ENCODE measurements around the gene NYAP2. TPM values are rescaled to one million over a fixed set of nuclear protein-coding genes. Genes with fewer than 3 reads are reported as not detected.

Gene NYAP2
- total and polyA plus RNA-seq, 10 of the 15 experiments (the other 5 are each of a cell fraction or from before 2014, with no cell fraction given): 0.03 TPM; not detected in 9

GRCh38 chr2:225543626-225544025, 144.1 kb downstream of the NYAP2 start:
- H2AFZ ChIP-seq (ENCODE audit: control insufficient read depth, low read depth, low read length): no peak overlapping the region
- in situ Hi-C loops (cut with MboI): no loop called here
- SMC1A ChIA-PET (ENCODE audit: uncharacterized antibody, unreplicated experiment): no interaction called here
- H3K4me1 ChIP-seq (ENCODE audit: control insufficient read depth, insufficient read depth, low read length): no peaks in the 10 kb centered on the region
- H3K27me3 ChIP-seq (replicated peaks in 1 of 2; ENCODE audit: control insufficient read depth in 2 of 2, insufficient read depth in 2 of 2, low read length in 1 of 2): no peaks in the 10 kb centered on the region
- intact Hi-C loops (cut with micrococcal nuclease; ENCODE audit: unreplicated experiment): no loop called here
- H3K36me3 ChIP-seq (ENCODE audit: control insufficient read depth in 2 of 2, insufficient read depth in 2 of 2, low read length in 1 of 2): no peaks in the 10 kb centered on the region
- FAIRE-seq: no peak
- H3K9me3 ChIP-seq (replicated peaks; ENCODE audit: control insufficient read depth, insufficient read depth, low read length): no peaks in the 10 kb centered on the region
- no peak overlapping the region for H3K27ac ChIP-seq (ENCODE audit: control insufficient read depth, insufficient read depth)
- POLR2A ChIA-PET: no interaction called here
- CTCF ChIA-PET: no interaction called here
- H4K20me1 ChIP-seq (ENCODE audit: control insufficient read depth, insufficient read depth): no peaks in the 10 kb centered on the region
- no peak for ATAC-seq
- H3K79me2 ChIP-seq (ENCODE audit: control insufficient read depth, insufficient read depth, low read length): no peaks in the 10 kb centered on the region
- DNase-seq (ENCODE audit: low read depth, low spot score): no peak
- RAD21 ChIA-PET (ENCODE audit: unreplicated experiment): no interaction called here
- H3K4me3 ChIP-seq: no peak overlapping the region
- WGBS (ENCODE audit: insufficient coverage, insufficient replicate concordance, low lambda C conversion rate, missing lambda C conversion rate): 45% methylated on average over 2 of the region's 2 CpGs
- BruUV-seq (replicated peaks): no TSS peak
- no peak overlapping the region for H3K4me2 ChIP-seq (ENCODE audit: control insufficient read depth, insufficient read depth)
- no peak overlapping the region for H3K9ac ChIP-seq (ENCODE audit: control insufficient read depth, insufficient read depth, low read length)
- TF ChIP-seq, protein P1, sequence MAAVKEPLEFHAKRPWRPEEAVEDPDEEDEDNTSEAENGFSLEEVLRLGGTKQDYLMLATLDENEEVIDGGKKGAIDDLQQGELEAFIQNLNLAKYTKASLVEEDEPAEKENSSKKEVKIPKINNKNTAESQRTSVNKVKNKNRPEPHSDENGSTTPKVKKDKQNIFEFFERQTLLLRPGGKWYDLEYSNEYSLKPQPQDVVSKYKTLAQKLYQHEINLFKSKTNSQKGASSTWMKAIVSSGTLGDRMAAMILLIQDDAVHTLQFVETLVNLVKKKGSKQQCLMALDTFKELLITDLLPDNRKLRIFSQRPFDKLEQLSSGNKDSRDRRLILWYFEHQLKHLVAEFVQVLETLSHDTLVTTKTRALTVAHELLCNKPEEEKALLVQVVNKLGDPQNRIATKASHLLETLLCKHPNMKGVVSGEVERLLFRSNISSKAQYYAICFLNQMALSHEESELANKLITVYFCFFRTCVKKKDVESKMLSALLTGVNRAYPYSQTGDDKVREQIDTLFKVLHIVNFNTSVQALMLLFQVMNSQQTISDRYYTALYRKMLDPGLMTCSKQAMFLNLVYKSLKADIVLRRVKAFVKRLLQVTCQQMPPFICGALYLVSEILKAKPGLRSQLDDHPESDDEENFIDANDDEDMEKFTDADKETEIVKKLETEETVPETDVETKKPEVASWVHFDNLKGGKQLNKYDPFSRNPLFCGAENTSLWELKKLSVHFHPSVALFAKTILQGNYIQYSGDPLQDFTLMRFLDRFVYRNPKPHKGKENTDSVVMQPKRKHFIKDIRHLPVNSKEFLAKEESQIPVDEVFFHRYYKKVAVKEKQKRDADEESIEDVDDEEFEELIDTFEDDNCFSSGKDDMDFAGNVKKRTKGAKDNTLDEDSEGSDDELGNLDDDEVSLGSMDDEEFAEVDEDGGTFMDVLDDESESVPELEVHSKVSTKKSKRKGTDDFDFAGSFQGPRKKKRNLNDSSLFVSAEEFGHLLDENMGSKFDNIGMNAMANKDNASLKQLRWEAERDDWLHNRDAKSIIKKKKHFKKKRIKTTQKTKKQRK (IDR thresholded peaks at IDR 0.05; ENCODE audit: low read depth, low read length): no peak
- TF ChIP-seq ZBED1 (IDR thresholded peaks at IDR 0.05; ENCODE audit: borderline replicate concordance): no peak
- no peak for TF ChIP-seq RELA (IDR thresholded peaks at IDR 0.05; ENCODE audit: borderline replicate concordance, partially characterized antibody)
- no peak for TF ChIP-seq RFX5 (IDR thresholded peaks at IDR 0.05; ENCODE audit: low read depth, low read length)
- TF ChIP-seq BACH1 (IDR thresholded peaks at IDR 0.05; ENCODE audit: borderline replicate concordance): no peak
- no peak for TF ChIP-seq CHD2 (IDR thresholded peaks at IDR 0.05; ENCODE audit: borderline replicate concordance, low read depth, low read length)
- TF ChIP-seq, protein P2, sequence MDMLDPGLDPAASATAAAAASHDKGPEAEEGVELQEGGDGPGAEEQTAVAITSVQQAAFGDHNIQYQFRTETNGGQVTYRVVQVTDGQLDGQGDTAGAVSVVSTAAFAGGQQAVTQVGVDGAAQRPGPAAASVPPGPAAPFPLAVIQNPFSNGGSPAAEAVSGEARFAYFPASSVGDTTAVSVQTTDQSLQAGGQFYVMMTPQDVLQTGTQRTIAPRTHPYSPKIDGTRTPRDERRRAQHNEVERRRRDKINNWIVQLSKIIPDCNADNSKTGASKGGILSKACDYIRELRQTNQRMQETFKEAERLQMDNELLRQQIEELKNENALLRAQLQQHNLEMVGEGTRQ (IDR thresholded peaks at IDR 0.05; ENCODE audit: borderline replicate concordance, low read depth, low read length): no peak
- TF ChIP-seq HDGF (IDR thresholded peaks at IDR 0.05): no peak
- no peak for TF ChIP-seq ZNF384 (IDR thresholded peaks at IDR 0.05; ENCODE audit: borderline replicate concordance, low read depth, low read length)
- TF ChIP-seq ZNF217 (IDR thresholded peaks at IDR 0.05): no peak
- no peak for TF ChIP-seq PML (IDR thresholded peaks at IDR 0.05; ENCODE audit: low read length)
- no peak for TF ChIP-seq ZNF24 (IDR thresholded peaks at IDR 0.05)
- TF ChIP-seq DPF2 (IDR thresholded peaks at IDR 0.05): no peak
- TF ChIP-seq, protein P3, sequence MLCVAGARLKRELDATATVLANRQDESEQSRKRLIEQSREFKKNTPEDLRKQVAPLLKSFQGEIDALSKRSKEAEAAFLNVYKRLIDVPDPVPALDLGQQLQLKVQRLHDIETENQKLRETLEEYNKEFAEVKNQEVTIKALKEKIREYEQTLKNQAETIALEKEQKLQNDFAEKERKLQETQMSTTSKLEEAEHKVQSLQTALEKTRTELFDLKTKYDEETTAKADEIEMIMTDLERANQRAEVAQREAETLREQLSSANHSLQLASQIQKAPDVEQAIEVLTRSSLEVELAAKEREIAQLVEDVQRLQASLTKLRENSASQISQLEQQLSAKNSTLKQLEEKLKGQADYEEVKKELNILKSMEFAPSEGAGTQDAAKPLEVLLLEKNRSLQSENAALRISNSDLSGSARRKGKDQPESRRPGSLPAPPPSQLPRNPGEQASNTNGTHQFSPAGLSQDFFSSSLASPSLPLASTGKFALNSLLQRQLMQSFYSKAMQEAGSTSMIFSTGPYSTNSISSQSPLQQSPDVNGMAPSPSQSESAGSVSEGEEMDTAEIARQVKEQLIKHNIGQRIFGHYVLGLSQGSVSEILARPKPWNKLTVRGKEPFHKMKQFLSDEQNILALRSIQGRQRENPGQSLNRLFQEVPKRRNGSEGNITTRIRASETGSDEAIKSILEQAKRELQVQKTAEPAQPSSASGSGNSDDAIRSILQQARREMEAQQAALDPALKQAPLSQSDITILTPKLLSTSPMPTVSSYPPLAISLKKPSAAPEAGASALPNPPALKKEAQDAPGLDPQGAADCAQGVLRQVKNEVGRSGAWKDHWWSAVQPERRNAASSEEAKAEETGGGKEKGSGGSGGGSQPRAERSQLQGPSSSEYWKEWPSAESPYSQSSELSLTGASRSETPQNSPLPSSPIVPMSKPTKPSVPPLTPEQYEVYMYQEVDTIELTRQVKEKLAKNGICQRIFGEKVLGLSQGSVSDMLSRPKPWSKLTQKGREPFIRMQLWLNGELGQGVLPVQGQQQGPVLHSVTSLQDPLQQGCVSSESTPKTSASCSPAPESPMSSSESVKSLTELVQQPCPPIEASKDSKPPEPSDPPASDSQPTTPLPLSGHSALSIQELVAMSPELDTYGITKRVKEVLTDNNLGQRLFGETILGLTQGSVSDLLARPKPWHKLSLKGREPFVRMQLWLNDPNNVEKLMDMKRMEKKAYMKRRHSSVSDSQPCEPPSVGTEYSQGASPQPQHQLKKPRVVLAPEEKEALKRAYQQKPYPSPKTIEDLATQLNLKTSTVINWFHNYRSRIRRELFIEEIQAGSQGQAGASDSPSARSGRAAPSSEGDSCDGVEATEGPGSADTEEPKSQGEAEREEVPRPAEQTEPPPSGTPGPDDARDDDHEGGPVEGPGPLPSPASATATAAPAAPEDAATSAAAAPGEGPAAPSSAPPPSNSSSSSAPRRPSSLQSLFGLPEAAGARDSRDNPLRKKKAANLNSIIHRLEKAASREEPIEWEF (IDR thresholded peaks at IDR 0.05; ENCODE audit: insufficient replicate concordance, low read depth, low read length): no peak
- TF ChIP-seq CBX5 (IDR thresholded peaks at IDR 0.05; ENCODE audit: low read depth): no peak
- no peak for TF ChIP-seq MEF2A (IDR thresholded peaks at IDR 0.05; ENCODE audit: insufficient read depth, low read depth, low read length)
- TF ChIP-seq BCL11A (IDR thresholded peaks at IDR 0.05; ENCODE audit: low read depth, low read length): no peak

All from GM12878 (cell line).